WTC11 (cell line): ENCODE data around the gene CDH13.

Source experiments
- ARID4B ChIP-seq: sonication (generic); formaldehyde crosslinking; IDR thresholded peaks from 2 replicates; pipeline ENCODE4 v1.8.0; 2023; ENCODE audit warnings: missing genetic modification reagents, mild to moderate bottlenecking, borderline replicate concordance
- ATF3 ChIP-seq: sonication (generic); formaldehyde crosslinking; conservative IDR thresholded peaks from 2 replicates; pipeline ENCODE4 v1.8.1; 2022; ENCODE audit warnings: mild to moderate bottlenecking, missing genetic modification reagents
- CTCF ChIP-seq: fragments of 200-600 bp; IDR thresholded peaks from 2 replicates; pipeline ENCODE4 v1.8.0; 2022; ENCODE audit warnings: antibody characterized with exemption
- E2F5 ChIP-seq: sonication (generic); formaldehyde crosslinking; IDR thresholded peaks from 2 replicates; pipeline ENCODE4 v1.8.1; 2022; ENCODE audit warnings: mild to moderate bottlenecking, moderate library complexity, missing genetic modification reagents
- HMGXB4 ChIP-seq: sonication (generic); formaldehyde crosslinking; IDR thresholded peaks from 2 replicates; pipeline ENCODE4 v1.8.1; 2023; ENCODE audit warnings: mild to moderate bottlenecking, moderate library complexity, missing genetic modification reagents
- MAX ChIP-seq: sonication (generic); formaldehyde crosslinking; IDR thresholded peaks from 2 replicates; pipeline ENCODE4 v1.8.0; 2022; ENCODE audit warnings: mild to moderate bottlenecking, missing genetic modification reagents
- NR3C1 ChIP-seq: sonication (generic); formaldehyde crosslinking; conservative IDR thresholded peaks from 2 replicates; pipeline ENCODE4 v1.8.1; 2023; ENCODE audit warnings: low read depth, mild to moderate bottlenecking, missing genetic modification reagents
- ZBTB21 ChIP-seq: sonication (generic); formaldehyde crosslinking; IDR thresholded peaks from 2 replicates; pipeline ENCODE4 v1.8.1; 2023; ENCODE audit warnings: mild to moderate bottlenecking, missing genetic modification reagents, borderline replicate concordance
- ZNF263 ChIP-seq: sonication (generic); formaldehyde crosslinking; IDR thresholded peaks from 2 replicates; pipeline ENCODE4 v1.8.1; 2022; ENCODE audit warnings: low read depth, mild to moderate bottlenecking, moderate library complexity, missing genetic modification reagents
- ZNF416 ChIP-seq: fragments of 250-450 bp; sonication (Bioruptor Pico); IDR thresholded peaks from 2 replicates; pipeline ENCODE4 v1.9.0; 2021; ENCODE audit warnings: mild to moderate bottlenecking, inconsistent platforms

GRCh38 chr16:83623091-83623730 is 996.4 kb downstream of the CDH13 start:
- TF ChIP-seq HMGXB4 (CRISPR knock-in tag) (no peak), CTCF (no peak), NR3C1 (CRISPR knock-in tag) (no peak), ZBTB21 (CRISPR knock-in tag) (no peak), ZNF263 (CRISPR knock-in tag) (no peak), E2F5 (no peak), ATF3 (CRISPR knock-in tag) (no peak), MAX (CRISPR knock-in tag) (no peak), ARID4B (CRISPR knock-in tag) (no peak), ZNF416 (CRISPR knock-in tag) (no peak)
